HS-27A (cell line): ENCODE data around the gene FRMD4A.
"Not testable (repeated sequence)": the region's sequence is repeated elsewhere in the genome, so short reads cannot be mapped to it uniquely, and the experiment has no call there.

Experiments used
- DNase-seq: peaks from one replicate; pipeline ENCODE4 v3.0.0-alpha.2; 2012; ENCODE audit warnings: low read depth, missing footprints

Gene FRMD4A

DNA sequence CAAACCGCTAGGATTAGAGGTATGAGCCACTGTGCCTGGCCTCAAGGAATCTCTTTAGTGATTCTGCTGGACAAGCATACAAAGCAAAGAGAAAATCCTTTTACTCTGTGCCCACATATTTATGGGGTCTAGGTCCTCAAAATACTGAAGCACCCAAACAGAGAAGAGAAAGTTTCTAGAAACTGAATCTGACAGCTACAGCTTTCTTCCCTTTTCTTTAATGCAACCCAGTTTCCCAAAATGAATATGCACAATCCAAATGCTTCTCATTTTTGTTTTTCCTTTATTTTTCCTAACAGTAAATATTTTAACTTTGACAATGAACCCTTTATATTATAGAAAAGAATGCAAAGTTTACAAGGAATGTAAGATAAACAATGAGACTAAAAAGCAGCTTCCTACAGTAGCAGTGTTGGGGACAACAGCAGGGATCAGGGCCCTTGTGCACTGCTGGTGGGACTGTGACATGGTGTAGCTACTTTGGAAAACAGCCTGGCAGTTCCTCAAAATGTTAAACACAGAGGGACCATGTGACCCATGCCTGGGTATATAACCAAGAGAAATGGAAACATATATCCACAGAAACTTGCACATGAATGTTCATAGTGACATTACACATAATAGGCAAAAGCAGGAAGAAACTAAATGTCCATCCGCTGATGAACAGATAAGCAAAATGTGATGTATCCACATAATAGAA, 418.8 kb downstream of the FRMD4A start:
- DNase-seq, result no peak

DNA sequence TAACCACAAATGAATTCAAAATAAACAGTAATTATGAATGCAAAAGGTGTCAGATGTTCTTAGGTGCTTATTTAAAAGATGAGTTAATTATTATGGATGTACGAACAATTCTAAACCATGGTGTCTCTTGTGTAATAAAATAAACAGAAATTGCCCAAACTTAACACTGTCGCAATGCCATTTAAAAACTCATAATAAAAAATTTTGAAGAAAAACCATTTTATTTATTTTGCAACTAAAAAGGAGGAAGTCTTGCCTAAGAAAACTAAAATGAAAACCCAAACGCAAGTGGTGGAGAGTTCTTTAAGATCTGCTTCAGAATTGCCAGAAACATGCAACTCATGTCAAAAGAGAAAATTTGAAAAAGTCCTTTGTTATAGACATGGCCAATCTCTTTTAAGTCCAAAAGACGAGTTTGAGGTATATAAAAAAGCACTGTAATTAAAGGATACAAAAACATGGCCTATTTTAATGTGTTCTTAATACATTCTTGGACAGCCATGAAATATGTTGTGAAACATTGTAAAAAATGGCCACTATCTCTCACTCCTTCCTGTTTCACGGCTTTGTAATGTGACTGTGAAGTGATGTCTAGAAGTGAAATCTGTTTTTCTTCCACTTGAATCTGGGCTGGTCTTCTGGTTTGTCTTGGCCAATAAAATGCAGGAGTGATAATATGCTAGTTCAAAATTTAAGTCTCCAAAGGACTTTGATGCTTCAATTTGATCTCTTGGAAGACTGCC, 421.0 kb downstream of the FRMD4A start:
- no peak for DNase-seq

DNA sequence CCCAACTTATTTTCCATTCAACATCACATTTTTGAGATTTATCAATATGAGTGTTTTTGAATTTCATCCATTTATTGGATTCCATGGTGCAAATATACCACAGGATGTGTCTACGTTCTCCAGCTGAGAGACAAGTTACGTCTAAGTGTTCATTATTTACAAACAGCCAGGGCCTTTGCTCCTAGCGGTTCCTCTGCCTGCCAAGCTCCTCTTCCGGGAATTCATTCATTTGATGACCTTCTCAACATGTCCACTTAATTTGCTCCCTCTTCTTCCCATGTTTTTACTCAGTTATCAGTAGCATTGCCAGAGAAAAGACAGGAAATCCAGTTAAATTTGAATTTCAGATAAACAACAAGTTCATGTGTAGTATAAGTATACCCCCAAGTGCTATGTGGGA, 422.2 kb downstream of the FRMD4A start:
- DNase-seq, result no peak

DNA sequence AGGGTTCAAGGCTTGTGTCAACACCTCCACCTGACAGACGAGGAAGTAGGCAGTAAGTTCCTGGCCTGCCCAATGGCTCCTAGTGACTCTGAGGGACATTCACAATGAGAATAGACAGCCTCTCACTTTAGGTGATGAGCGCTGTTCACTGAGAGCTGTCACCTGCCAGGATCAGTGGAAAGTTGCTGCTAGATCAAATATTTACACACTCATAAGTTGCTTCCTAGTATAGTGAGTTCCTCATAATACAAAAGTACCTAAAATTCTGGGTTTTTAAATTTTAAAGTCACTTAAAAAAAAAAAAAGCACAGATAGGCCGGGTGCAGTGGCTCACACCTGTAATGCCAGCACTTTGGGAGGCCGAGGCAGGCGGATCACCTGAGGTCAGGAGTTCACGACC, 423.2 kb downstream of the FRMD4A start:
- DNase-seq, result no peak

DNA sequence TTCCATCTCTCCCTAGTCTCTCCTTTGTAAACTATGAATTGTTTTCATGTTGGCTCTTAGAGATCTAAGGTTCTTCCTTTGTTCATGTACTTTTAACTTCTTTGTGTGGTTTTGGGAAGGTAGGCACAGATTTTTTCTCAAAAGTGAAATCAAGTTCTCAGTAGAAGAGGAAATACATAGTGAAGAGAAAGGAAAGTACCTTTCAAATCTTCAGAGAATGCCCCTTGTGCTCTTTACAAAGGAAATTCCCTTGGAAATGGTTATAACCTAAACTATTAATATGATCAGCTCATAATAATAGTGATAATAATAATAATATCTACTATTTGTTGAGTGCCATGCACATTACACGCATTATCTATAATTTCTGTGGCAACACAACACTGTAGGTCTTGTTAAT, 425.4 kb downstream of the FRMD4A start:
- DNase-seq, result no peak

DNA sequence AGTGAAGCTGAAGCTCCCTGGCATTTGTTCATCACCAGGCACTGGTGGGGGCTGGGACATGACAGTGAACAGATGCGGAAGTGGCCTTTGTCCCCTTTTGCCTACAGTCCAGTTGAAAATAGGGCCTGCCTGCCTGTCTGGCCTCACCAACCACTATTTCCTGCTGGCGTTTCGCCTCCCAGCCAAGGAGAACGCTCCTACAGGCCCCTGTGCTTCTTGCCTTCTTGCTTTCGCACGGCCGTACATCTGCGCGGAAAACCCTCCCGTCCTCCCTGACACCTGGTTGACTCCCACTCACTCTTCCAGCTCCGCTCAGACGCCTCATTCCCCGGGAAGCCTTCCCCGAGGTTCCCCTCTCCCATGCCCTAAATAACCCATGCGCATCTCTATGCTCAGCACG, 426.7 kb downstream of the FRMD4A start:
- DNase-seq, result no peak

DNA sequence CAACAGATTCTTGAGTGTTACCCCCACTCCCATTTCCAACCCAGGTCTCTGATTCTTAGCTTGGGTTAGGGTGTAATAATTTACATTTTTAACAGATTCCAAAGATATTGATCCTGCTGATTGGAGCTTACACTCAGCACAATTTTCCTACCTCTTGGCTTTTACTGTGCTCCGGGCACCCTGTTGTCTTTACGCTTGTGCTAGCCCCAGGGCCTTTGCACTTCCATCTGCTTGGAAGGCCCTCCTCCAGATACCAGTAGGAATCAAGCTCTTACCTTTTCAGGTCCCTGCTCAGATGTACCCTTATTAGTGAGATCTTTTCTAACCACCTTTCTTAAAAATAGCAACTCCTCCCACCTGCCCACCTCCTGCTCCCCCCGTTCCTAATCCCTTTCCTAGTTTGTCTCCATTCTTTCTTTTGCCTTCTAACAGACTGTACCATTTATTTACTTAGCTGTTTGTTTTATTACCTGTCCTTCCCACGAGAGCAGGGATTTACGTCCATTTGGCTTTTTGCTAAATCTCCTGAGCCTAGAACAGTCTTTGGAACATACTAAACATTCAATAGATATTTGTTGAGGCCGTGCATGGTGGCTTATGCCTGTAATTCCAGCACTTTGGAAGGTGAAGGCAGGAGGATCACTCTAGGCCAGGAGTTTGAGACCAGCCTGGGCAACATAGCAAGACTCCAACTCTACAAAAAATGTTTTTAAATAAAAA, 427.7 kb downstream of the FRMD4A start:
- DNase-seq, result no peak

DNA sequence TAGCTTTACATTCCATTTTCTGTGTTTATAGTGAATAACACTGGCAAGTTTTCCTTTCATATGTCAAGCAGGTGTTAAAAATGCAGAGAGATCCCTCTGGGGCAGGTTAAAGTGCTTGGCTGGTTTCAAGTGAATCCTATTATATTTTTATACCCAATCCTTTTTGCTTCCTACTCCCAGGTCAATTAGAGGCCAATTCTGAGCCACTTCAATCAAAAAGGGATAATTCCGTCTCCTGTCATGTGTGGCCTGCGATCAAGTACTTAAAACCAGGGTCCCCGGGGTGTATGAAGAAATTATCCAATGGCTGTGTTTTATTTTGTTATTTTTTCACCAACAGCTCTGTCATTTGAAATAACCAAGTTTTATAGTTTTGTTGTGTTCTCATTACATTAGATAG, 430.8 kb downstream of the FRMD4A start:
- DNase-seq, result no peak

DNA sequence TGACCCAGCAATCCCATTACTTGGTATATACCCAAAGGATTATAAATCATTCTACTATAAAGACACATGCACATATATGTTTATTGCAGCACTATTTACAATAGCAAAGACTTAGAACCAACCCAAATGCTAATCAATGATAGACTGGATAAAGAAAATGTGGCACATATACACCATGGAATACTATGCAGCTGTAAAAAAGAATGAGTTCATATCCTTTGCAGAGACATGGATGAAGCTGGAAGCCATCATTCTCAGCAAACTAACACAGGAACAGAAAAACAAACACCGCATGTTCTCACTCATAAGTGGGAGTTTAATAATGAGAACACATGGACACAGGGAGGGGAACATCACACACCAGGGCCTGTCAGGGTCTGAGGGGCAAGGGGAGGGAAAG, 434.6 kb downstream of the FRMD4A start:
- DNase-seq, result not testable (repeated sequence)

DNA sequence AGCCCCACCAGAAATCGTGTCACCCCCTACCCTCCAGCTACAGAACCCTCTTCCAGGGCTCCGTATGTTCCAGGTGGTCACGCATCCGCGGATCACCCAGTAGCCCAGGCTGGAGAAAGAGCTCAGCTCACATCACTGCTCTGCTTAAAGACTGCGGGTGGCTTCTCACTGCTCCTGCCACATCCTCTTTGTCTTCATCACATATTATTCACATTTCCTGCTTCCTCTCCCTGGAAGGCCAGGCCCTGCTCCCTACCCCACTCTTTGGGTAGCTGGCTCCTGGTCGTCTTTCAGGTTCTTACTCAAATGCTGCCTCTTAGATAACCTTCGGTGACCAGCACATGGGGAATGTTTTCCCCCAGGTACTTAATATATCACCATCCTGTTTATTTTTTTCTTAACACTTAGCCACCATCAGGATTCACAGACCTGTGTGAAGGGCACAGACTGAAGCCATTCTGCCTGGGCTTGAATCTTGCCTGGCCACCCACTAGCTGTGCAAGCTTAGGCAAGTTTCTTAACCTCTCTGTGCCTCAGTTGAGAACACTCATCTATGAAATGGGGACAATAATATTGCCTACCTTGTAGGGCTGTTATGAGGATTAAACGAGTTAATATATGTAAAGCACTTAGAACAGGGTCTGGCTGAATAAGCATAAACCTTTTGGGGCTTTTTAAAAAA, 436.2 kb downstream of the FRMD4A start:
- no peak for DNase-seq

DNA sequence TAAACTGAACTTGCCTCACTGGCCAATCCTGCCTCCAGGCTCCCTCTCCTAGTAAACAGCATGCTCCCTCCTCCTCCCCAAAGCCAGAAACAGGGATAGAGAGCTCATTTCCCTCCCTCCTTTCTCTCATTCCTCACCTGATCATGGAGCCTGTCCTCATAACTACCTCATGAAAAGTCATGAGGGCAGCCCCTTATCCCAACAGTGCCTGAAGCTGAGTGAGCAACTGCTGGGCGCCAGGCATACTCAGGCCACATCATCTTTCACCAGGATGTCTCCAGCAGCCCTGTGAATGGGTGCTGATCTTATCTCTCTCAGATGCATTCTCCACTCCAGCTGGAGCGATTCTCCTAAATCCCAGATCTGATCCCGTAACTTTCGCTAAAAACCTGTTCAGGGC, 436.8 kb downstream of the FRMD4A start:
- no peak for DNase-seq

DNA sequence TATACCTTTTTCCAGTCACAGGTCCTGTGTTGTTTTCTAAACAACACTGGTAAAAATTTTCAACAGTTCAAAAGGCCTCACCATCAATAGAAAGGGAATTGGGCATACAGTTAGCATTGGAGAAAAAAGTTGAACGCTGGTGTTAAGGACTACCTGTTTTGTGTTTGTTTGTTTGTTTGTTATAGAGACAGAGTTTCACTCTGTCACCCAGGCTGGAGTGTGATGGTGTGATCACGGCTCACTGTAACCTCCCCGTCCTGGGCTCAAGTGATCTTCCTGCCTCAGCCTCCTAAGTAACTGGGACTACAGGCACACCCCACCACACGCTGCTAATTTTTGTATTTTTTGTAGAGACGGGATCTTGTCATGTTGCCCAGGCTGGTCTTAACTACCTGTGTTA, 437.9 kb downstream of the FRMD4A start:
- DNase-seq, result no peak

DNA sequence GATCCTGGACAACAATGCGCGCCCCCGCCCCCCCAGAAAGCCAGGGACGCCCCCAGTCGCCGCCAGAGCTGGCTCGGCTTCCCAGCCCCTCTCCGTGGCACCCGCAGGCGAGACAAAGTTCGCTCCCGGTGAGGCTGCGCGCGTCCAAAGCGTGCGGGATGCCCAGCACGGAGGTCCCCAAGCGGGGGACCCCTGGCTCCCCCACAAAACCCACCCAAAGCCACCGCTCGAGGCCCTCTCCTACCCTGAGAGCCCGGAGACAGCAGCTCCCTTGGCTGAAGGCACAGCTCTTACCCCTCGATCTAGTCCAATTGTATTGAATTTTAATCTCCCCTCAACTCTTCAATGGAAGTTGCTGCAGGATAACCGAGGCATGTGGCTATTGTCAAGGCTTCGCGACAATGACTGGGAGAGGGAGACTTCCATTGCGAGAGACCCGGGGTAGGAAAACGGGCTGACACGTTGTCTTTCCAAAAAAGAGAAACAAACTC, 438.7 kb downstream of the FRMD4A start:
- no peak for DNase-seq

DNA sequence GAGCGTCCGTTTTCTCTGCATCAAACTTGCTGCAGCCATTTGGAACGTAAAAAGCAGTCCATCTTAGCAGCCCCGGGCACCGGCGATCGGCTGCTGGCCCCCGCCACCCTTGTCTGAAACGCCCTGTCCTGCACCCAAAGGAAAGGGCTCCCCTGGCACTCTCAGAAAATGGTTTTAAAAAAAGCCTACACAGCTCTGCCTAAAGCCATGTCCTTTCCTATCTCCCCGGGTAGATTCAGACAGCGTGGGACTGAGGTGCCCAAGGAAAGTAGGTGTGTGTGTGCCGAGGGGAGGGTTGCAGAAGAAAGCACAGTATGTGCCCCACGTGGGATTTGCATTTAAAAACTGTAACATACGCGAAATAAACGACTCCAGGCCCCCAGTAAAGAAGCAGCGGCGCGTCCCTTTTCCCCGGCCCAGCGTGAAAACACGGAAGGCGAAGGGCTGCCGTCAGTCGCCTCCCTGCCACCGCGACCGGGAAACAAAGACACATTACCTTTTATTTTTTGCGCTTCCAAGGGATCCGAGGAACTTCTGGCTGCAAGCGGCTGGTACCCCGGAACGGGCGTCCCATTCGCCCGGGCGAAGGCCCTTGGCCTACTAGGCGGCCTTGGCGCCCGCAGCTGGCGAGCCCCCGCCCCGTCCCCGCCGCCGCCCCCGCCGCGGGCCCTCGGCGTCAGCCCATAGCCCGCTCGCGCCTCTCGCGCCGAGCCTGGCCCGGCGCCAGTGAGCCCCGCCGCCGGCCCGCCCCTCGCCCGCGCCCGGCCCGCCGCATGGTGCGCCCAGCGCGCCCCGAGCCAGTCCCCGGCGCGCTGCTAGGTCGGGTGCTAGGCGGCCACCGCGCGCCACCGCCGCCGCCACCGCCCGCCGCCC, 439.4 kb downstream of the FRMD4A start:
- no peak for DNase-seq

DNA sequence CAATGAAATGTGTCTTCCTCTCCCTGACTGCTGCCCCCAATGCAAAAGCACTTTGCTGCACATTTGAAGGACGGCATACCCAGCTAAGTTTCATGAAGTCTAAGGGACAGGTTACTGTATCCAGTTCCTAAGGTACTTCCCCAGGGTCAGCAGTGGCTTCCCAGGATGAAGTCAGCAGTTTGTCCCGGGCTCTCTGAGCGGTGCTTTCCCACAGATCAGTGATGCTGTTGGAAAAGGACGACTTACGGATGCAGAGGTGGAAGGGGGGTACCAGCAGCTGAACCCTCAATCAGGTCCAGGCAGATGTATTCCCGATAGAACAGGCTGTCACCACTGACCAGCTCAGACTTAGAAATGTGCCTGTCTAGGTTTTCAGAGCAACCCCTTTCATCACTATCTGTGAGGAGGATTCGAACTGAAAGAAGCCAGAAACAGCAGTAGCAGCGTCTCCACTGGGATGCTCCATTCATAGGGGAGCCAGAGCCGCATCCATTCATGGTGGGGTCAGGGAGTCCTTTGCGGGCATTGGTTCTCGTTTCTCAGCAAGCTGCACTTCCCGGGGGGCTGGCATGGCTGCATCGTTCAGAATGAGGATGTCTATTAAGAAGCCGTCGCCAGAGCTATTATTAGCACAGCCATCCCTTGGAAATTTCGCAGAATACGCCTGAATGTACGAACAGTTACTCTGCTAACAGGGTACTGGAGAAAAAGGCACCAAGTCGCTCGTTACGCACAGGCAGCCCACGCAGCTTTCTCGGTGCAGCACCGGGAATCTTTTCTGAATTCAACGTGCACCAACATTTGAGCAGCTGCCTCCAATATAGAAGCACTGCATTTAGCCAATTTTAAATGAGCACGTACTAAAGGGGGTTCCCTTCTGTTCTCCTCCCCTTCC, 440.2 kb downstream of the FRMD4A start:
- DNase-seq, result no peak

DNA sequence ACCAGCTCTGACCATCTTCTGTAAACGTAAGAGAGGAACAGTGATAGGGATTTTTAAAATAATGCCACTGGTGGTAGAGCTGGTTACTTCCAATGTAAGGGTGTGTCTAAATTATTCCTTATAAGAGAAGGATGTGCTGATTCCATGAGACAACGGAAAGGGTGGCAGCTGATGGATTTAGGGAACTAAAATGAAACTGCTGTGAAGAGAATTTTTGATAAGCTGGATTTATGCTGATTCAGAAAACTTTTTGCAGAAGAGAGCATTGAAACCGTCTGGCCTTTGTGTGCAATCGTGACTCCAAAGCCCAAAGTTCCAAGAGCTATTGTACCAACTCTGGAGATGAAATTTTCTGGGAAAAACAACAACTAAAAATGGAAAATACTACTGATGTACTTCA, 443.0 kb downstream of the FRMD4A start:
- no peak for DNase-seq

DNA sequence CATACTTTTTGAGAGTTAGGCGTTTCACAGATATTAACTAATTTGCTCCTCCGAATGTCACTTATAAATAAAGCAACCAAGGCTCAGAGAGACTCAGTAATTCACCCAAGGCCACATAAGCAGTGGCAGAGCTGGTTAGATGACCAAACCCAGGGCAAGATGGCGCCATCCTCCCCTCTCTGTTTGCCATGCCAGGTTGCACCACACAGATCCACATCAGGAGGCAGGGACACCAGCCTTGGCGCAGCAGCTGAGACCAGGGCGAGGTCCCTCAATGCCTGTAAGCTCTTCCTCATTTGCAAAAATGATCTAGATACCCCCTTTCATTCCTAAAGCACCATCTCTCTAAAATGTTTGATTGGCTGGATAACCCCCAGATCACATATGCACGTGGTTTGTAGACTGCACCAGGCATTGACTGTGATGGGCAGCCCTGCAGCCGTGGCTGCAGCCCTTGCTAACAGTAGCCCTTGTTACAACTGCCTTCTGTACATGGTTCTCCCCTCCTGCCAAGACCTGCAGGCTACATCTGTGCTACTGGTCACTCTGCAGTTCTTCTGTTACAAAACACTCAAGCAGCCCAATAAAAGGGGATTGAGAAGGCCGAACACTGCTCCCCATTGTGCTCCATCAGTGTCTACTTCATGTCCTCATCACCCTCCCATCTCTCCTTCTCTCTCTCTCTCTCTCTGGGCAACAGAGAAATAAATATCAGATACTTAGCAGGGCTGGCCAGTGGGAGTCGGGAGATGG, 445.3 kb downstream of the FRMD4A start:
- DNase-seq, result no peak

DNA sequence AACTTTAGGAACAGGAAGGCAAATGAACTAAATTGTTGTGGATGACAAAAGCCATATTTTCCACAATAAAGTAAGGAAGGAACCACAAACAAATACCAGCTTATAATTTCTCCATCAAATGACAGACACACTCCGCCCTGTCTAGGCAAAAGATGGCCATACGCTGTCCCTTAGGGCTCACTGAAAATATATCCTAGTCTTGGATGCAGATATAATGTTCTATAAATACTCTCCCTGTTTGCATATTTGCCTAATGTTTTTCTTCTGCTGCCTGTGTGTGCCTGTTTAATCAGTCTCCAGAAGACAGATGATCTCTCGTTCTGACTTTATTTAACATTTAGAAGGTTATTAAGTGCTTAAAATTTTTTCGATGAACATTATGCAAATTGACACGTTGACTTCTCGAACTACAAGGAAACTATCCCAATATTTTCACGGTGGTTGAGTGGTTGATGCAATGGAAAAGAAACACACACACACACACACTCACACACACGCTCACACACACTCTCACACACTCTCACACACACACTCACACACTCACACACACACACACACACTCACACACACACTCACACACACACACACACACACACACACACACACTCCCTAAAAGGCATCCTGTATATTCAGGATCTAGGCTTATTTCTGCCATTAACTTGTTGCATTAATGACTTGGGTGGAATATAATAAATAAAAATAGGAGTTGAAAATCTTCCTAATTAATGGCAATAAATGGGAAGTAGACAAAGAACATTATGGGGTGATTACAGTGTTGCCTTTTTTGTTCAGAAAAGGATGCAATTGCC, 446.9 kb downstream of the FRMD4A start:
- DNase-seq, result no peak
